HG02852 (cell line): Measurements from ENCODE around the gene MAPK1.
"Not testable (repeated sequence)": the region's sequence is repeated elsewhere in the genome, so short reads cannot be mapped to it uniquely, and the experiment has no call there.

Source experiments
- ATAC-seq: cut with Tn5 transposase; IDR thresholded peaks from one replicate; pipeline ENCODE4 v1.9.1; 2021; ENCODE audit warnings: mild to moderate bottlenecking, moderate library complexity; ENCODE audit not compliant: unreplicated experiment

The MAPK1 gene

GRCh38 chr22:21730535-21731308 lies 136.7 kb downstream of the MAPK1 start:
- no peak for ATAC-seq

GRCh38 chr22:21729184-21729583 lies 138.3 kb downstream of the MAPK1 start:
- ATAC-seq, result not testable (repeated sequence)

GRCh38 chr22:21728270-21728669 lies 139.2 kb downstream of the MAPK1 start:
- no peak for ATAC-seq

GRCh38 chr22:21727768-21728167 lies 139.7 kb downstream of the MAPK1 start:
- ATAC-seq, result no peak

GRCh38 chr22:21727159-21727558 lies 140.3 kb downstream of the MAPK1 start:
- no peak for ATAC-seq

GRCh38 chr22:21726650-21727049 lies 140.8 kb downstream of the MAPK1 start:
- no peak for ATAC-seq

- ATAC-seq, result no peak
Observed at GRCh38 chr22:21725956-21726649, 141.3 kb downstream of the MAPK1 start.

GRCh38 chr22:21724496-21724895 lies 142.9 kb downstream of the MAPK1 start:
- ATAC-seq, result not testable (repeated sequence)

GRCh38 chr22:21721195-21721852 lies 146.1 kb downstream of the MAPK1 start:
- ATAC-seq, result not testable (repeated sequence)

GRCh38 chr22:21720191-21720859 lies 147.1 kb downstream of the MAPK1 start:
- ATAC-seq, result not testable (repeated sequence)

GRCh38 chr22:21719024-21719423 lies 148.4 kb downstream of the MAPK1 start:
- ATAC-seq, result no peak

GRCh38 chr22:21718499-21718898 lies 148.9 kb downstream of the MAPK1 start:
- ATAC-seq, result no peak

GRCh38 chr22:21716395-21717122 lies 150.9 kb downstream of the MAPK1 start:
- not testable (repeated sequence) for ATAC-seq

GRCh38 chr22:21714786-21715185 lies 152.7 kb downstream of the MAPK1 start:
- no peak for ATAC-seq

- ATAC-seq, result no peak
Observed at GRCh38 chr22:21714059-21714770, 153.2 kb downstream of the MAPK1 start.

- no peak for ATAC-seq
Observed at GRCh38 chr22:21713428-21714058, 153.9 kb downstream of the MAPK1 start.

GRCh38 chr22:21712751-21713427 lies 154.6 kb downstream of the MAPK1 start:
- ATAC-seq, result no peak

- no peak for ATAC-seq
Observed at GRCh38 chr22:21711851-21712250, 155.6 kb downstream of the MAPK1 start.

GRCh38 chr22:21710156-21710555 lies 157.3 kb downstream of the MAPK1 start:
- ATAC-seq, result no peak
